H9 (cell line): ENCODE data around the gene FUNDC2. TPM values are rescaled to one million over a fixed set of nuclear protein-coding genes. Genes with fewer than 3 reads are reported as not detected.

Source experiments
- DNase-seq: peaks from one replicate; pipeline ENCODE4 v3.0.0-alpha.2; 2017
- H2AFZ ChIP-seq: one replicate; pipeline ENCODE4 v1.6.1; 2013; ENCODE audit warnings: mild to moderate bottlenecking, low read length, control low read depth, moderate library complexity
- H2AK5ac ChIP-seq: 2 replicates; pipeline ENCODE4 v1.6.1; 2013; ENCODE audit warnings: low read length, control low read depth, mixed read lengths; ENCODE audit not compliant: insufficient read length
- H2BK120ac ChIP-seq: one replicate; pipeline ENCODE4 v1.6.1; 2013; ENCODE audit warnings: low read depth, mild to moderate bottlenecking, low read length, control low read depth, inconsistent platforms; ENCODE audit not compliant: poor library complexity, severe bottlenecking
- H2BK12ac ChIP-seq: 2 replicates; pipeline ENCODE4 v1.6.1; 2013; ENCODE audit warnings: low read length, control low read depth, mixed read lengths, low read depth; ENCODE audit not compliant: insufficient read length
- H2BK15ac ChIP-seq: 2 replicates; pipeline ENCODE4 v1.6.1; 2013; ENCODE audit warnings: low read depth, low read length, control low read depth
- H2BK20ac ChIP-seq: one replicate; pipeline ENCODE4 v1.6.1; 2013; ENCODE audit warnings: low read depth, mild to moderate bottlenecking, low read length, control low read depth, inconsistent platforms; ENCODE audit not compliant: poor library complexity, severe bottlenecking
- H2BK5ac ChIP-seq: 2 replicates; pipeline ENCODE4 v1.6.1; 2013; ENCODE audit warnings: low read length, control low read depth, mixed read lengths; ENCODE audit not compliant: insufficient read length
- H3K14ac ChIP-seq: 2 replicates; pipeline ENCODE4 v1.6.1; 2013; ENCODE audit warnings: low read length, control low read depth; ENCODE audit not compliant: insufficient read depth
- H3K18ac ChIP-seq: 2 replicates; pipeline ENCODE4 v1.6.1; 2013; ENCODE audit warnings: low read depth, mild to moderate bottlenecking, mixed read lengths, low read length, control low read depth; ENCODE audit not compliant: insufficient read length
- H3K23ac ChIP-seq: 2 replicates; pipeline ENCODE4 v1.6.1; 2013; ENCODE audit warnings: low read length, control low read depth, mixed read lengths, low read depth; ENCODE audit not compliant: insufficient read length
- H3K23me2 ChIP-seq: 2 replicates; pipeline ENCODE4 v1.6.1; 2013; ENCODE audit warnings: low read depth, mild to moderate bottlenecking, mixed read lengths, low read length, control low read depth; ENCODE audit not compliant: insufficient read length, poor library complexity, severe bottlenecking
- H3K27ac ChIP-seq: 2 replicates; pipeline ENCODE4 v1.5.1; 2013; ENCODE audit warnings: low read length, control low read depth, mixed read lengths, low read depth; ENCODE audit not compliant: insufficient read length
- H3K27me3 ChIP-seq: 2 replicates; pipeline ENCODE4 v1.6.1; 2013; ENCODE audit warnings: low read length, control low read depth, inconsistent platforms; ENCODE audit not compliant: insufficient read depth
- H3K4ac ChIP-seq: 2 replicates; pipeline ENCODE4 v1.6.1; 2013; ENCODE audit warnings: low read depth, mild to moderate bottlenecking, control low read depth, inconsistent platforms, low read length, moderate library complexity
- H3K4me1 ChIP-seq: 2 replicates; pipeline ENCODE4 v1.6.1; 2013; ENCODE audit warnings: low read length, control low read depth, inconsistent platforms; ENCODE audit not compliant: insufficient read depth
- H3K4me2 ChIP-seq: 2 replicates; pipeline ENCODE4 v1.6.1; 2013; ENCODE audit warnings: low read length, control low read depth, mixed read lengths; ENCODE audit not compliant: insufficient read length, insufficient read depth
- H3K56ac ChIP-seq: 2 replicates; pipeline ENCODE4 v1.6.1; 2013; ENCODE audit warnings: low read depth, mild to moderate bottlenecking, mixed read lengths, low read length, control low read depth; ENCODE audit not compliant: insufficient read length
- H3K79me1 ChIP-seq: 2 replicates; pipeline ENCODE4 v1.6.1; 2013; ENCODE audit warnings: low read depth, mild to moderate bottlenecking, moderate library complexity, low read length, control low read depth, inconsistent platforms; ENCODE audit not compliant: insufficient read depth, poor library complexity, severe bottlenecking
- H3K79me2 ChIP-seq: 2 replicates; pipeline ENCODE4 v1.6.1; 2013; ENCODE audit warnings: low read length, control low read depth, inconsistent platforms; ENCODE audit not compliant: insufficient read depth
- H3K9ac ChIP-seq: 2 replicates; pipeline ENCODE4 v1.6.1; 2013; ENCODE audit warnings: low read length, control low read depth, mixed read lengths; ENCODE audit not compliant: insufficient read length; ENCODE audit errors: extremely low read depth
- H3K9me3 ChIP-seq: one replicate; pipeline ENCODE4 v1.6.1; 2013; ENCODE audit warnings: low read depth, low read length, inconsistent platforms; ENCODE audit not compliant: control insufficient read depth
- H3T11ph ChIP-seq: one replicate; pipeline ENCODE4 v1.6.1; 2013; ENCODE audit warnings: mild to moderate bottlenecking, low read length, control low read depth, inconsistent platforms
- H4K20me1 ChIP-seq: one replicate; pipeline ENCODE4 v1.6.1; 2013; ENCODE audit not compliant: control insufficient read depth, insufficient read length, insufficient read depth
- H4K5ac ChIP-seq: 2 replicates; pipeline ENCODE4 v1.6.1; 2013; ENCODE audit warnings: low read depth, mild to moderate bottlenecking, mixed read lengths, low read length, control low read depth; ENCODE audit not compliant: insufficient read length
- H4K8ac ChIP-seq: replicated peaks from 2 replicates; pipeline ENCODE4 v1.6.1; 2013; ENCODE audit warnings: low read length, control low read depth, mixed read lengths, low read depth; ENCODE audit not compliant: insufficient read length
- H4K91ac ChIP-seq: 2 replicates; pipeline ENCODE4 v1.6.1; 2013; ENCODE audit warnings: low read depth, mild to moderate bottlenecking, moderate library complexity, mixed read lengths, low read length, control low read depth; ENCODE audit not compliant: insufficient read length
- H3K27ac Mint-ChIP-seq, 3 experiments: 2 replicates in 2 of 3; 3 replicates in 1 of 3; pipeline ENCODE4 v1.8.0; 2020 to 2021; ENCODE audit warnings: mixed read lengths in 3 of 3, mild to moderate bottlenecking in 1 of 3, moderate library complexity in 1 of 3
- H3K27me3 Mint-ChIP-seq: 2 replicates; pipeline ENCODE4 v1.8.0; 2021; ENCODE audit warnings: low read depth, mild to moderate bottlenecking, moderate library complexity, mixed read lengths
- H3K36me3 Mint-ChIP-seq, 3 experiments: 2 replicates in 2 of 3; 3 replicates in 1 of 3; pipeline ENCODE4 v1.8.0; 2020 to 2021; ENCODE audit warnings: low read depth in 3 of 3, mixed read lengths in 3 of 3; ENCODE audit not compliant: insufficient read depth in 1 of 3
- H3K4me1 Mint-ChIP-seq, 2 experiments: 2 replicates each; pipeline ENCODE4 v1.8.0; 2020; ENCODE audit warnings: mixed read lengths in 2 of 2
- H3K4me3 Mint-ChIP-seq, 2 experiments: 2 replicates in 1 of 2; 3 replicates in 1 of 2; pipeline ENCODE4 v1.8.0; 2020 to 2021; ENCODE audit warnings: mild to moderate bottlenecking in 2 of 2, mixed read lengths in 2 of 2, moderate library complexity in 1 of 2
- H3K9me3 Mint-ChIP-seq, 2 experiments: 2 replicates in 1 of 2; 3 replicates in 1 of 2; pipeline ENCODE4 v1.8.0; 2020; ENCODE audit warnings: mild to moderate bottlenecking in 2 of 2, mixed read lengths in 2 of 2, moderate library complexity in 1 of 2
- CTCF ChIP-seq: fragments of 200-600 bp; sonication (generic); conservative IDR thresholded peaks from 3 replicates; pipeline ENCODE4 v1.8.0; 2021; ENCODE audit warnings: antibody characterized with exemption, mild to moderate bottlenecking
- WGBS: extraction: QIAGEN DNeasy Blood & Tissue Kit; methylation state at CpG from one replicate; pipeline ENCODE4 v1.1.7; 2013; ENCODE audit warnings: missing lambda C conversion rate, low lambda C conversion rate, mixed read lengths; ENCODE audit not compliant: insufficient read length; ENCODE audit errors: extremely low coverage; 5-methylcytosine and 5-hydroxymethylcytosine counted together
- total RNA-seq: library from RNA; stranded (reverse); gene quantifications from 2 replicates; pipeline ENCODE4 v1.2.1, GENCODE V29; 2021

Gene FUNDC2
- total RNA-seq, 1 experiment from 2014 or later: 62.1 TPM

- Histone ChIP-seq H2AFZ (no peak overlapping the region), H3K23me2 (no peaks in the 10 kb centered on the region), H3K4me1 (no peaks in the 10 kb centered on the region), H4K5ac (no peak overlapping the region), H2BK20ac (no peak overlapping the region), H3T11ph (no peak overlapping the region), H3K27ac (no peak overlapping the region), H3K56ac (no peak overlapping the region), H3K79me2 (no peaks in the 10 kb centered on the region), H2BK15ac (no peak overlapping the region), H3K27me3 (no peaks in the 10 kb centered on the region), H3K23ac (no peak overlapping the region), H3K14ac (no peak overlapping the region), H3K4ac (no peak overlapping the region), H3K9me3 (peaks cover 34% of the 10 kb centered on the region), H4K91ac (no peak overlapping the region), H2BK12ac (no peak overlapping the region), H2BK120ac (no peak overlapping the region), H3K79me1 (no peaks in the 10 kb centered on the region), H4K8ac (no peak overlapping the region), H4K20me1 (no peaks in the 10 kb centered on the region), H3K9ac (no peak overlapping the region), H2AK5ac (no peak overlapping the region), H2BK5ac (no peak overlapping the region), H3K4me2 (no peak overlapping the region), H3K18ac (no peak overlapping the region)
- Mint-ChIP-seq H3K36me3 (peaks cover 0 to 6% (median 0%) of the 10 kb centered on the region in 3 experiments; a peak in 1 of 7 replicates), H3K4me3 (no peak overlapping the region), H3K4me1 (no peaks in the 10 kb centered on the region), H3K9me3 (peaks cover 51 to 54% of the 10 kb centered on the region in 2 experiments), H3K27ac (no peak overlapping the region), H3K27me3 (no peaks in the 10 kb centered on the region)
- no peak for TF ChIP-seq CTCF
- DNase-seq: no peak
- no CpG with 5 or more reads among the region's 3 CpGs for WGBS
These were observed 39.6 kb upstream of the FUNDC2 start for GRCh38 chrX:154986826-154987575.
